ENCODE measurements around the gene CELF6. TPM values are rescaled to one million over a fixed set of nuclear protein-coding genes. Genes with fewer than 3 reads are reported as not detected.

CELF6 gene
- total RNA-seq, result 1 to 10 TPM; 2.6 to 3.5 (median 2.9) TPM

DNA sequence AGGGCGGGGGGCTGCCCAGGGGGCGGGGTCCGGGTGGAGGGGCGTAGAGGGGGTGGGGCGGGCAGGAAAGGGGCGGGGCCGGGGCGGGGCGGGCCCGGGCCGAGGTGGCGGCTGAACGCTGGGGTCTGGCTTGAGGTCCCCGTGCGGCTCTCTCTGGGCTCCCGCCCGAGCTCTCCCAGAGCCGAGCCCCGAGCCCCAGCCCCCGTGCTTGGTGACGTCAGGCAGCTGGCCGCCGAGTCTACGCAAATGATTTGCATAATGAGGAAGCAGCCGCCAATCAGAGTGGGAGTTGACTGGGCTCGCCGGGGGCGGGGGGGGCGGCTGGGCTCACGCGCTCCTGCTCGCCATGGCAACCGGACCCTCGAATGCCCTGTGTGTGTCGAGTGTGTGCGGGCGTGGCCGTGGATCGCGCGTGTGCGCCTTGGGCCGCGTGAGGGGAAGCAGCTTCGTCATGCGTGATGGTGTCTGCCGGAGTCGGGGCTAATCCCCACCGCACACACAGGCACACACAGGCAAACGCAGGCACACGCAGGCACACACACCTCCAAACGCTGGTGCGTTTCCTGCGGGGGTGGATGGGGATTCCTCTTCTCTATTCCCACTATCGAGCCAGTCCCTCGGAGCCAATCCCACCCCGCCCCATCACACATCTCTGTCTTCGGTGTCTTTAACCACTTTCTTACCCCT is at the start of gene CELF6:
CELF6 (minus strand) TSS at position 173 of the 687 bp plus-strand sequence. CDS start 283 bp downstream, outside the sequence.
- Histone ChIP-seq H3K27me3 (no peaks in the 10 kb centered on the region), H3K4me1 (no peaks in the 10 kb centered on the region), H3K36me3 (no peaks in the 10 kb centered on the region), H3K4me3 (peak within 1 kb of the TSS; percentile 38 to 69 (median 58)), H3K9me3 (peaks cover 0 to 4% of the 10 kb centered on the region in 2 donors), H3K27ac (peak within 1 kb of the TSS in 1 of 2 donors; percentile 33)
- intact Hi-C loops (cut with DNase I; ENCODE audit: low total_unique reads), result no loop called here
- TF ChIP-seq POLR2AphosphoS5 (IDR thresholded peaks at IDR 0.05) (peak in 1 of 3 donors; percentile 22), POLR2A (IDR thresholded peaks at IDR 0.05) (no peak)
- DNase-seq (ENCODE audit: low spot score in 2 of 2), result peak; percentile 55 to 61

DNA sequence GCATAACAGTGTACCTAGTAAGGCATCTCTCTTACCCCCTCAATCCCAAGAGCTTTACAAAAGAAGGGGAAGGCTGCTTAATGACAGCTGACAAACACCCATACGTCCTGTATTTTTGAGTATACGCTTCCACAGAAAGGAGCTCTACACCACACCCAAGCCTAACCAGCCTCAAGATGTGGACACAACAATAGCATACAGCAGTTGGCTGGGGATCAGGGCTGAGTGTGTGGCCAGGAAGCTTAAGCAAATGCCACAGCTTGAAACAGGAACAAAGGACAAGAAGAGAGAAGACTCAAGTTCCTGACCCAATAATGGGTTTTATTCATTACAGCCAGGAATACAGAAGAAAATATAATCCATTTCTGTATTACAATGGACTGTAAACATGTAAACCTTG is 48.9 kb upstream of the CELF6 start:
- peak overlapping the region; percentile 22 to 36 for H3K27ac ChIP-seq
- H3K36me3 ChIP-seq, result no peaks in the 10 kb centered on the region
- TF ChIP-seq POLR2AphosphoS5 (IDR thresholded peaks at IDR 0.05), result no peak
- TF ChIP-seq POLR2A (IDR thresholded peaks at IDR 0.05), result no peak
- TF ChIP-seq, protein P1, sequence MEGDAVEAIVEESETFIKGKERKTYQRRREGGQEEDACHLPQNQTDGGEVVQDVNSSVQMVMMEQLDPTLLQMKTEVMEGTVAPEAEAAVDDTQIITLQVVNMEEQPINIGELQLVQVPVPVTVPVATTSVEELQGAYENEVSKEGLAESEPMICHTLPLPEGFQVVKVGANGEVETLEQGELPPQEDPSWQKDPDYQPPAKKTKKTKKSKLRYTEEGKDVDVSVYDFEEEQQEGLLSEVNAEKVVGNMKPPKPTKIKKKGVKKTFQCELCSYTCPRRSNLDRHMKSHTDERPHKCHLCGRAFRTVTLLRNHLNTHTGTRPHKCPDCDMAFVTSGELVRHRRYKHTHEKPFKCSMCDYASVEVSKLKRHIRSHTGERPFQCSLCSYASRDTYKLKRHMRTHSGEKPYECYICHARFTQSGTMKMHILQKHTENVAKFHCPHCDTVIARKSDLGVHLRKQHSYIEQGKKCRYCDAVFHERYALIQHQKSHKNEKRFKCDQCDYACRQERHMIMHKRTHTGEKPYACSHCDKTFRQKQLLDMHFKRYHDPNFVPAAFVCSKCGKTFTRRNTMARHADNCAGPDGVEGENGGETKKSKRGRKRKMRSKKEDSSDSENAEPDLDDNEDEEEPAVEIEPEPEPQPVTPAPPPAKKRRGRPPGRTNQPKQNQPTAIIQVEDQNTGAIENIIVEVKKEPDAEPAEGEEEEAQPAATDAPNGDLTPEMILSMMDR (IDR thresholded peaks at IDR 0.05), result no peak
- peak in 1 of 2 donors; percentile 37 for DNase-seq (ENCODE audit: low spot score in 2 of 2)
- no peaks in the 10 kb centered on the region for H3K9me3 ChIP-seq
- H3K27me3 ChIP-seq, result no peaks in the 10 kb centered on the region
- no peak overlapping the region for H3K4me3 ChIP-seq
- no peaks in the 10 kb centered on the region for H3K4me1 ChIP-seq
- intact Hi-C loops (cut with DNase I; ENCODE audit: low total_unique reads), result no loop called here

DNA sequence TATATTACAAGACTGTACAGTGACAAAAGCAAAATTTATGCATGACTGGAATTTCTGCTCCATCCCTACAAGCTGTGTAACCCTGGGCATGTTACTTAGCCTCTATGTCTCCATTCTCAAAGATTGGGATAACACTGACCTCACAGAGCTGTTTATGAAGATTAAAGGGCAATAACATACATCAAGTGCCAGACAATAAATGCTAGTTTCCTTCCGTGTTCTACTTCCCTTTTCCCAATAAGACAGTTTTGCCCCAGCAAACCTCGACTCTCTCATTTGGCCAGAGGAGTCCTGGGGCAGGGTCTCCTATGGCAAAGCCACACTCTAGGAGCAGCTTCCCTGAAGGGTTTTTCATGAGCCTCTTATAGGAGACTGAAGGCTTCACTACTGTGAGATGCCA is 48.4 kb upstream of the CELF6 start:
- no peaks in the 10 kb centered on the region for H3K36me3 ChIP-seq
- intact Hi-C loops (cut with DNase I; ENCODE audit: low total_unique reads), result no loop called here
- H3K27me3 ChIP-seq, result no peaks in the 10 kb centered on the region
- TF ChIP-seq POLR2A (IDR thresholded peaks at IDR 0.05), result no peak
- no peak for TF ChIP-seq POLR2AphosphoS5 (IDR thresholded peaks at IDR 0.05)
- no peak for DNase-seq (ENCODE audit: low spot score in 2 of 2)
- H3K9me3 ChIP-seq, result no peaks in the 10 kb centered on the region
- peak overlapping the region; percentile 22 to 36 for H3K27ac ChIP-seq
- no peak overlapping the region for H3K4me3 ChIP-seq
- no peaks in the 10 kb centered on the region for H3K4me1 ChIP-seq

DNA sequence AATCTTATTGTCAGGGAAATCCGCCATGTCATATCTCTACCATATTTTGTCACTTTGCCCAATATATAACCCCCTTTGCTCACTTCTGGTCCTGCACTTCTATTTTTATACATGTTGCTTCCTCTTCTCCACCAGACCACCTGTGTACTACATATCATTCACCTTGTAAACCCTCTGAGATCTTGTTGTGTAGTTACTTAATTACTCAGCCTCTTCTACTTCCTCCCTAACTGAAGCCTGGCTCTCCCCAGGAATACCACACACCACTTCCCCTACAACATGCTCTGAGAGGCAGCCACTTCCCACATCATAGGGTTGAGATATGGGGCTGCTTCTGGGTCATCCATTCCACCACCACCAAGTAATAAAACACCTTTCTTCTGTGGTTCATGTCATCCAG is 45.9 kb upstream of the CELF6 start:
- no peak overlapping the region for H3K27ac ChIP-seq
- DNase-seq (ENCODE audit: low spot score in 2 of 2), result no peak
- no peaks in the 10 kb centered on the region for H3K4me1 ChIP-seq
- intact Hi-C loops (cut with DNase I; ENCODE audit: low total_unique reads), result no loop called here
- no peaks in the 10 kb centered on the region for H3K36me3 ChIP-seq
- H3K27me3 ChIP-seq, result no peaks in the 10 kb centered on the region
- no peaks in the 10 kb centered on the region for H3K9me3 ChIP-seq
- no peak overlapping the region for H3K4me3 ChIP-seq
- TF ChIP-seq POLR2A (IDR thresholded peaks at IDR 0.05) (no peak), POLR2AphosphoS5 (IDR thresholded peaks at IDR 0.05) (no peak)
- TF ChIP-seq, protein P1 (IDR thresholded peaks at IDR 0.05), result no peak

DNA sequence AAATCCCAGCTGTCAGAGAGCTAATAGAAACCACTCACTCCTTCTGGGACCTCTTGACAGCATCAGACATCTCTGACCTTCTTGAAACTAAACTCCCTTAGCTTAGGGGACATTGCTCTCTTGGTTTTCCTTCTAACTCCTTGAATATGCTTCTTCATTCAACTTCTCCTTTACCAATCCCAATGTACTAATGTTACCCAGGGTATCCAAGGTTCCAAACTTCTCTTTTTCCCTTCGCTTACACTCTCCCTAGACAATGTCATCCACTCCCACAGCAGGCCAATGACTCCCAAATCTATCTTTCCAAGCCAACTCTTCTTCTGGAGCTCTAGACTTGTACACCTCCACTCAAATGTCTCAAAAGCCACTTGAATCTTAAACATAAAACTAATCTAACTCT is 41.2 kb upstream of the CELF6 start:
- intact Hi-C loops (cut with DNase I; ENCODE audit: low total_unique reads), result no loop called here
- H3K4me3 ChIP-seq, result no peak overlapping the region
- H3K27me3 ChIP-seq, result no peaks in the 10 kb centered on the region
- H3K4me1 ChIP-seq, result peaks cover 4 to 6% of the 10 kb centered on the region in 2 donors
- H3K36me3 ChIP-seq, result no peaks in the 10 kb centered on the region
- H3K9me3 ChIP-seq, result no peaks in the 10 kb centered on the region
- peak overlapping the region in 1 of 2 donors; percentile 52 for H3K27ac ChIP-seq
- DNase-seq (ENCODE audit: low spot score in 2 of 2), result no peak
- TF ChIP-seq, protein P1 (IDR thresholded peaks at IDR 0.05), result no peak
- TF ChIP-seq POLR2AphosphoS5 (IDR thresholded peaks at IDR 0.05), result no peak
- no peak for TF ChIP-seq POLR2A (IDR thresholded peaks at IDR 0.05)

DNA sequence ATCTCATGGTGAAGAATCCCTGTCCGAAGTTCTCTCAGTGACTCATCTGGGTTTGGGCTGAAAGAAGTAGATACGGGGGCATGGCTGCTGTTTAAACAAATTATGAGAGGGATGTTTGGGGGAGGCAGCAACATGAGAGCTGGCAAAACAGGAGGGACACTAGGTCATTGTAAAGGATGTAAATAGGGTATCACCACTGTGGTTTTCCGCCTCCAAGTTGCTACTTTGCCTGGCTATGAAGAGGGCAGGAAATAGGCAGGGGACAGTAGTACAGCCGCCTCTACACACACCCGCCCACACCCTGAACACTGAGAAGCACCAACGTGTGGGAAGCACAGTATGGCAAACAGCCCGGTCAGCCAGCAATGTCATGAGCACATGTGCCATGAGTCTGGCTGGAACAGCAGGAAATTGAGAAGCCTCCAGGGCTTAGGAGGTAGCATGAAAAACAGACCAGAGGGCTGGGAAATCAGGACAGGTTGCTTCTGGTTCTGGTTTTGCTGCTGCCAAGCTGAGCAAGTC is 38.8 kb upstream of the CELF6 start:
- Histone ChIP-seq H3K27me3 (no peaks in the 10 kb centered on the region), H3K4me1 (peaks cover 4 to 6% of the 10 kb centered on the region in 2 donors), H3K27ac (peak overlapping the region; percentile 82 to 91), H3K4me3 (peak overlapping the region in 1 of 3 donors; percentile 30), H3K36me3 (no peaks in the 10 kb centered on the region), H3K9me3 (no peaks in the 10 kb centered on the region)
- peak; percentile 86 to 88 for DNase-seq (ENCODE audit: low spot score in 2 of 2)
- TF ChIP-seq POLR2A (IDR thresholded peaks at IDR 0.05) (no peak), POLR2AphosphoS5 (IDR thresholded peaks at IDR 0.05) (peak; percentile 15 to 71 (median 39))
- intact Hi-C loops (cut with DNase I; ENCODE audit: low total_unique reads), result no loop called here
